H9 (cell line): ENCODE results near the gene PDCD7. TPM values are rescaled to one million over a fixed set of nuclear protein-coding genes. Genes with fewer than 3 reads are reported as not detected.

Source experiments
- DNase-seq: peaks from one replicate; pipeline ENCODE4 v3.0.0-alpha.2; 2017
- H2AFZ ChIP-seq: one replicate; pipeline ENCODE4 v1.6.1; 2013; ENCODE audit warnings: mild to moderate bottlenecking, low read length, control low read depth, moderate library complexity
- H2AK5ac ChIP-seq: 2 replicates; pipeline ENCODE4 v1.6.1; 2013; ENCODE audit warnings: low read length, control low read depth, mixed read lengths; ENCODE audit not compliant: insufficient read length
- H2BK120ac ChIP-seq: one replicate; pipeline ENCODE4 v1.6.1; 2013; ENCODE audit warnings: low read depth, mild to moderate bottlenecking, low read length, control low read depth, inconsistent platforms; ENCODE audit not compliant: poor library complexity, severe bottlenecking
- H2BK12ac ChIP-seq: 2 replicates; pipeline ENCODE4 v1.6.1; 2013; ENCODE audit warnings: low read length, control low read depth, mixed read lengths, low read depth; ENCODE audit not compliant: insufficient read length
- H2BK15ac ChIP-seq: 2 replicates; pipeline ENCODE4 v1.6.1; 2013; ENCODE audit warnings: low read depth, low read length, control low read depth
- H2BK20ac ChIP-seq: one replicate; pipeline ENCODE4 v1.6.1; 2013; ENCODE audit warnings: low read depth, mild to moderate bottlenecking, low read length, control low read depth, inconsistent platforms; ENCODE audit not compliant: poor library complexity, severe bottlenecking
- H2BK5ac ChIP-seq: 2 replicates; pipeline ENCODE4 v1.6.1; 2013; ENCODE audit warnings: low read length, control low read depth, mixed read lengths; ENCODE audit not compliant: insufficient read length
- H3K14ac ChIP-seq: 2 replicates; pipeline ENCODE4 v1.6.1; 2013; ENCODE audit warnings: low read length, control low read depth; ENCODE audit not compliant: insufficient read depth
- H3K18ac ChIP-seq: 2 replicates; pipeline ENCODE4 v1.6.1; 2013; ENCODE audit warnings: low read depth, mild to moderate bottlenecking, mixed read lengths, low read length, control low read depth; ENCODE audit not compliant: insufficient read length
- H3K23ac ChIP-seq: 2 replicates; pipeline ENCODE4 v1.6.1; 2013; ENCODE audit warnings: low read length, control low read depth, mixed read lengths, low read depth; ENCODE audit not compliant: insufficient read length
- H3K23me2 ChIP-seq: 2 replicates; pipeline ENCODE4 v1.6.1; 2013; ENCODE audit warnings: low read depth, mild to moderate bottlenecking, mixed read lengths, low read length, control low read depth; ENCODE audit not compliant: insufficient read length, poor library complexity, severe bottlenecking
- H3K27ac ChIP-seq: 2 replicates; pipeline ENCODE4 v1.5.1; 2013; ENCODE audit warnings: low read length, control low read depth, mixed read lengths, low read depth; ENCODE audit not compliant: insufficient read length
- H3K27me3 ChIP-seq: 2 replicates; pipeline ENCODE4 v1.6.1; 2013; ENCODE audit warnings: low read length, control low read depth, inconsistent platforms; ENCODE audit not compliant: insufficient read depth
- H3K4ac ChIP-seq: 2 replicates; pipeline ENCODE4 v1.6.1; 2013; ENCODE audit warnings: low read depth, mild to moderate bottlenecking, control low read depth, inconsistent platforms, low read length, moderate library complexity
- H3K4me1 ChIP-seq: 2 replicates; pipeline ENCODE4 v1.6.1; 2013; ENCODE audit warnings: low read length, control low read depth, inconsistent platforms; ENCODE audit not compliant: insufficient read depth
- H3K4me2 ChIP-seq: 2 replicates; pipeline ENCODE4 v1.6.1; 2013; ENCODE audit warnings: low read length, control low read depth, mixed read lengths; ENCODE audit not compliant: insufficient read length, insufficient read depth
- H3K56ac ChIP-seq: 2 replicates; pipeline ENCODE4 v1.6.1; 2013; ENCODE audit warnings: low read depth, mild to moderate bottlenecking, mixed read lengths, low read length, control low read depth; ENCODE audit not compliant: insufficient read length
- H3K79me1 ChIP-seq: 2 replicates; pipeline ENCODE4 v1.6.1; 2013; ENCODE audit warnings: low read depth, mild to moderate bottlenecking, moderate library complexity, low read length, control low read depth, inconsistent platforms; ENCODE audit not compliant: insufficient read depth, poor library complexity, severe bottlenecking
- H3K79me2 ChIP-seq: 2 replicates; pipeline ENCODE4 v1.6.1; 2013; ENCODE audit warnings: low read length, control low read depth, inconsistent platforms; ENCODE audit not compliant: insufficient read depth
- H3K9ac ChIP-seq: 2 replicates; pipeline ENCODE4 v1.6.1; 2013; ENCODE audit warnings: low read length, control low read depth, mixed read lengths; ENCODE audit not compliant: insufficient read length; ENCODE audit errors: extremely low read depth
- H3K9me3 ChIP-seq: one replicate; pipeline ENCODE4 v1.6.1; 2013; ENCODE audit warnings: low read depth, low read length, inconsistent platforms; ENCODE audit not compliant: control insufficient read depth
- H3T11ph ChIP-seq: one replicate; pipeline ENCODE4 v1.6.1; 2013; ENCODE audit warnings: mild to moderate bottlenecking, low read length, control low read depth, inconsistent platforms
- H4K20me1 ChIP-seq: one replicate; pipeline ENCODE4 v1.6.1; 2013; ENCODE audit not compliant: control insufficient read depth, insufficient read length, insufficient read depth
- H4K5ac ChIP-seq: 2 replicates; pipeline ENCODE4 v1.6.1; 2013; ENCODE audit warnings: low read depth, mild to moderate bottlenecking, mixed read lengths, low read length, control low read depth; ENCODE audit not compliant: insufficient read length
- H4K8ac ChIP-seq: replicated peaks from 2 replicates; pipeline ENCODE4 v1.6.1; 2013; ENCODE audit warnings: low read length, control low read depth, mixed read lengths, low read depth; ENCODE audit not compliant: insufficient read length
- H4K91ac ChIP-seq: 2 replicates; pipeline ENCODE4 v1.6.1; 2013; ENCODE audit warnings: low read depth, mild to moderate bottlenecking, moderate library complexity, mixed read lengths, low read length, control low read depth; ENCODE audit not compliant: insufficient read length
- H3K27ac Mint-ChIP-seq, 3 experiments: 2 replicates in 2 of 3; 3 replicates in 1 of 3; pipeline ENCODE4 v1.8.0; 2020 to 2021; ENCODE audit warnings: mixed read lengths in 3 of 3, mild to moderate bottlenecking in 1 of 3, moderate library complexity in 1 of 3
- H3K27me3 Mint-ChIP-seq: 2 replicates; pipeline ENCODE4 v1.8.0; 2021; ENCODE audit warnings: low read depth, mild to moderate bottlenecking, moderate library complexity, mixed read lengths
- H3K36me3 Mint-ChIP-seq, 3 experiments: 2 replicates in 2 of 3; 3 replicates in 1 of 3; pipeline ENCODE4 v1.8.0; 2020 to 2021; ENCODE audit warnings: low read depth in 3 of 3, mixed read lengths in 3 of 3; ENCODE audit not compliant: insufficient read depth in 1 of 3
- H3K4me1 Mint-ChIP-seq, 2 experiments: 2 replicates each; pipeline ENCODE4 v1.8.0; 2020; ENCODE audit warnings: mixed read lengths in 2 of 2
- H3K4me3 Mint-ChIP-seq, 2 experiments: 2 replicates in 1 of 2; 3 replicates in 1 of 2; pipeline ENCODE4 v1.8.0; 2020 to 2021; ENCODE audit warnings: mild to moderate bottlenecking in 2 of 2, mixed read lengths in 2 of 2, moderate library complexity in 1 of 2
- H3K9me3 Mint-ChIP-seq, 2 experiments: 2 replicates in 1 of 2; 3 replicates in 1 of 2; pipeline ENCODE4 v1.8.0; 2020; ENCODE audit warnings: mild to moderate bottlenecking in 2 of 2, mixed read lengths in 2 of 2, moderate library complexity in 1 of 2
- WGBS: extraction: QIAGEN DNeasy Blood & Tissue Kit; methylation state at CpG from one replicate; pipeline ENCODE4 v1.1.7; 2013; ENCODE audit warnings: missing lambda C conversion rate, low lambda C conversion rate, mixed read lengths; ENCODE audit not compliant: insufficient read length; ENCODE audit errors: extremely low coverage; 5-methylcytosine and 5-hydroxymethylcytosine counted together
- total RNA-seq: library from RNA; stranded (reverse); gene quantifications from 2 replicates; pipeline ENCODE4 v1.2.1, GENCODE V29; 2021
- TF ChIP-seq, protein P1 (sequence below): fragments of 200-600 bp; sonication (generic); conservative IDR thresholded peaks from 3 replicates; pipeline ENCODE4 v1.8.0; 2021; ENCODE audit warnings: antibody characterized with exemption, mild to moderate bottlenecking

The PDCD7 gene
- total RNA-seq, 1 experiment from 2014 or later: 35.2 TPM

DNA sequence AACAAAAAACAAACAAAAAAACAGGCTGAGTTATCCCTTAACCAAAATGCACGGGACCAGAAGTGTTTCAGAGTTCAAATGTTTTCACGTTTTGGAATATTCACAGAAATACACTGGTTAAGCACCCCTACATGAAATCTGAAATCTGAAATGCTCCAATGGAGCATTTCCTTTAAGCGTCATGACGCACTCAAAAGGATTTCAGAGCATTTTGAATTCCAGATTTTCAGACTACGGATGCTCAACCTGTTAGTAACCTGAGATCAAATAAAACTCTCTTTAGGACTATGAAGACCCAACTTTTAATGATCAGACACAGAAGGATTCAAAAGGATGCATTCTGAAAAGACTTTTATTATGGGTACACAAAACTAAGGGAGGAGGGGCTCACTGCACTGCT, 41.9 kb upstream of the PDCD7 start:
- H3K4ac ChIP-seq: no peak overlapping the region
- no peaks in the 10 kb centered on the region for H3K27me3 ChIP-seq
- H3K14ac ChIP-seq: no peak overlapping the region
- Mint-ChIP-seq H3K27me3 (no peaks in the 10 kb centered on the region), H3K4me1 (no peaks in the 10 kb centered on the region; a peak in 1 of 4 replicates), H3K9me3 (no peaks in the 10 kb centered on the region), H3K4me3 (no peak overlapping the region), H3K27ac (no peak overlapping the region), H3K36me3 (peaks cover 16 to 66% (median 53%) of the 10 kb centered on the region in 3 experiments; a peak in 6 of 7 replicates)
- no peaks in the 10 kb centered on the region for H3K79me2 ChIP-seq
- H3T11ph ChIP-seq: no peak overlapping the region
- H3K23ac ChIP-seq: no peak overlapping the region
- peaks cover 5% of the 10 kb centered on the region for H3K79me1 ChIP-seq
- no peak overlapping the region for H3K27ac ChIP-seq
- DNase-seq: no peak
- TF ChIP-seq, protein P1, sequence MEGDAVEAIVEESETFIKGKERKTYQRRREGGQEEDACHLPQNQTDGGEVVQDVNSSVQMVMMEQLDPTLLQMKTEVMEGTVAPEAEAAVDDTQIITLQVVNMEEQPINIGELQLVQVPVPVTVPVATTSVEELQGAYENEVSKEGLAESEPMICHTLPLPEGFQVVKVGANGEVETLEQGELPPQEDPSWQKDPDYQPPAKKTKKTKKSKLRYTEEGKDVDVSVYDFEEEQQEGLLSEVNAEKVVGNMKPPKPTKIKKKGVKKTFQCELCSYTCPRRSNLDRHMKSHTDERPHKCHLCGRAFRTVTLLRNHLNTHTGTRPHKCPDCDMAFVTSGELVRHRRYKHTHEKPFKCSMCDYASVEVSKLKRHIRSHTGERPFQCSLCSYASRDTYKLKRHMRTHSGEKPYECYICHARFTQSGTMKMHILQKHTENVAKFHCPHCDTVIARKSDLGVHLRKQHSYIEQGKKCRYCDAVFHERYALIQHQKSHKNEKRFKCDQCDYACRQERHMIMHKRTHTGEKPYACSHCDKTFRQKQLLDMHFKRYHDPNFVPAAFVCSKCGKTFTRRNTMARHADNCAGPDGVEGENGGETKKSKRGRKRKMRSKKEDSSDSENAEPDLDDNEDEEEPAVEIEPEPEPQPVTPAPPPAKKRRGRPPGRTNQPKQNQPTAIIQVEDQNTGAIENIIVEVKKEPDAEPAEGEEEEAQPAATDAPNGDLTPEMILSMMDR: no peak
- no peak overlapping the region for H3K4me2 ChIP-seq
- no CpG with 5 or more reads among the region's 5 CpGs for WGBS
- no peak overlapping the region for H3K18ac ChIP-seq
- H3K4me1 ChIP-seq: no peaks in the 10 kb centered on the region
- H4K91ac ChIP-seq: no peak overlapping the region
- H2BK5ac ChIP-seq: no peak overlapping the region
- no peak overlapping the region for H4K8ac ChIP-seq
- H4K20me1 ChIP-seq: no peaks in the 10 kb centered on the region
- H2BK12ac ChIP-seq: no peak overlapping the region
- H2BK15ac ChIP-seq: no peak overlapping the region
- no peak overlapping the region for H3K56ac ChIP-seq
- H2BK120ac ChIP-seq: no peak overlapping the region
- no peak overlapping the region for H3K9ac ChIP-seq
- no peaks in the 10 kb centered on the region for H3K23me2 ChIP-seq
- no peaks in the 10 kb centered on the region for H3K9me3 ChIP-seq
- H2BK20ac ChIP-seq: no peak overlapping the region
- H4K5ac ChIP-seq: no peak overlapping the region
- no peak overlapping the region for H2AK5ac ChIP-seq
- H2AFZ ChIP-seq: no peak overlapping the region
